ENCODE data around the gene NUBPL.

The NUBPL gene

DNA sequence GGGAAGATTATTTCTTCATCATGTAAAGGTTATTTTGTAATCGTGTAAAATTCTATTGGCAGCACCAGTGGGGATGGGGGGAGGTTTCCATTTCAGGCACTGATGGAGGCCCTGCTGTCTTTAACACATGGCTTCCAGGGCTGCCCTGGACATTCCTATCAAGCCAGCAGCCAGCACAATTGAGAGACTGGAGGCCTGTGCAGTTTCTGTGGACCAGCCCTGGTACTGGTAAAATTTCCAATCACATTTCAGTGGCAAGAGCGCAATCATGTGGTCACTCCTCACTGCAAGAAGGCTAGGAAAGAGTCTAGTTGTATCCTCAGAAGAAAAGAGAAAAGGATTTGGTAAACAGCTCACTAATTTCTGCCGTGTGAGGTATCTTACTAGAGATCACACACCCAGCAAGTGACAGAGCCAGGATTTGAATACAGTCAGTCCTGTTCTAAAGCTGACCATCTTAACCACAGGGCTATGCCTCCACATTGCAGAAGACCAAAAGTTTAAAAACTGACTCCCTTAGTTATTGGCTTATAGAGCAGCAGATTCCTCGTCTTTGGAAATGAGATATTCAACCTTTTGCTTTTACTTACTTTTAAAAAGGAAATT is 336.5 kb downstream of the NUBPL start:
- H3K9me3 ChIP-seq = no peaks in the 10 kb centered on the region
- H3K36me3 ChIP-seq (replicated peaks) = no peaks in the 10 kb centered on the region
- no peak overlapping the region for H3K4me3 ChIP-seq
- peak in 1 of 2 experiments; percentile 54 for DNase-seq (ENCODE audit: low spot score in 2 of 2)
- H3K4me1 ChIP-seq = peaks cover 34% of the 10 kb centered on the region
- in situ Hi-C loops (cut with MboI; ENCODE audit: low sequenced_read_pairs) = no loop called here
- no peaks in the 10 kb centered on the region for H3K27me3 ChIP-seq (ENCODE audit: low read depth)

DNA sequence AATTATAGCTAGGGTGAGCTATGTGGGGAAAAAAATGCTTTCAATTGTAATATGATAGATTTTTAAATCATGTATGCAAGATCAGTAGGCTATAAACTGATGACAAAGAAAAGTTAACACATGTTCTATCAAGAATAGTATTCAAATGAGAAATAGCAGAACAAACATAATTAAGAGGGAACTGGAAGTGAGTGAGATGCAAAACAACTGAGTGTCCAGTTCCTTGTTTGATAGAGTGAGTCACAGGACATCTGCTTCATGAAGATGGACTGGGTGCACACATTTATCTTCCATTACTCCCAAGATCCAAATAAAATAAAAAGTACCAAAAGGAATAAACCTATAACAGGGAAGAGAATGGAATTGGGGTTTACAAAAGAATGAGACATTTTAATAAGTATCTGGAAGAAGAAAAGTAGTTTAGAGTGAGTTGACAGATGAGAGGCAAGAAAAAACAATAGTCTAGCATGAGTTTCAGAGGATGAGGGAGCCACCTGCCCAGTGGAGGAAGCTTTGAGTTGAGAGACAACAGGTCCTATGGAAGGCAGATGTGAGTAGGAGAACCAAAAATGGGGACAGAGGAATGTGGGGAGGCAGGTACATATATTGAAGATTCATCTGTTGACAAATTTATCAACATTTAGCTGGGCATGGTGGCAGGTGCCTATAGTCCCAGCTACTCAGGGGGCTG is 337.8 kb downstream of the NUBPL start:
- Histone ChIP-seq H3K9me3 (no peaks in the 10 kb centered on the region), H3K4me3 (no peak overlapping the region), H3K27me3 (ENCODE audit: low read depth) (no peaks in the 10 kb centered on the region), H3K36me3 (replicated peaks) (no peaks in the 10 kb centered on the region), H3K4me1 (peaks cover 34% of the 10 kb centered on the region)
- no peak for DNase-seq (ENCODE audit: low spot score in 2 of 2)
- in situ Hi-C loops (cut with MboI; ENCODE audit: low sequenced_read_pairs) = no loop called here

DNA sequence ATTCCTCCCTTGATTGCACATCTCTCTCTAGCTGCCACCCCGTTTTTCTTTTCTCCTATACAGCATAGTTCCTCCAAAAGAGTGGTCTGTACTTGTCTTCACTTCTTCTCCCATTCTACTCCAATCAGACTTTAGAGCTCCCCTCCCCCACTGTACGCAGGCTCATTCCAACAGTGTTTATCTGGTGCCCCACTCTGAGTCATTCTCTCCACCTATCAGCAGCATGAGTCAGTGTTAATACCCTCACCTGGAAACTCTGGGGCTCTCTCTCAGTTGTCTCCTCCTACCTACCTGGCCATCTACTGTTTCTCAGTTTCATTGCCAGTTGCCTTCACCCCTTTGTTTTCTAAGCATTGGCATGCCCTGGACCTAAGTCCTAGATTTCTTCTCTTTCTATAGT is 340.8 kb downstream of the NUBPL start:
- no peak for DNase-seq (ENCODE audit: low spot score in 2 of 2)

DNA sequence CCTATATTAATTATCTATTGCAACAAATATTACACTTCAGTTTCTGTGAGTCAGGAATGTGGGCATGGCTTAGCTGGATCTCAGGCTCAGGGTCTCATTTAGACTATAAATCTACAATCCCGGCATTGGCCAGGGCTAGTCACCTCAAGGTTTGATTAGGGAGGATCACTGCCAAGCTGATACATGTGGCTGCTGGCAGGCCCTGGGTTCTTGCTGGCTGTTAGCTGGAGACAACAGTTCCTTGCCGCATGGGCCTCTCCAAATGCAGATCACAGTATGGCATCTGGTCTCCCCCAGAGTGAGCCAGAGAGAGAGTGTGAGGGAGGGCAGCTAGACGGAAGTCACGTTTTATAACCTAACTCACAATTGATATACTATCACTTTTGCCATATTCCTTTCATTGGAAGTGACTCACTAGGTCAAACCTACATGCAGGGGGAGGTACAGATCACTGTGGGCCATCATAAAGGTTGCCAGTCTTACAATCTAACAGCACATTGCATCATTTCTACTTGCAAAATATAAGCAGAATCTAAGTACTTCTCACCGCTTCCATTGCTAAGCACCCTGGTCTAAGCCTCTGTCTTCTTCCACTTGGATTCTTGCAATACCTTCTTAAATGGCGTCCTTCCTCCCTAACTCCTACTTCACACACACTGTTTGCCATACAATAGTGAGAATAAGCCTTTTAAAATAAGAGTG is 341.9 kb downstream of the NUBPL start:
- H3K4me3 ChIP-seq = no peak overlapping the region
- H3K9me3 ChIP-seq = no peaks in the 10 kb centered on the region
- in situ Hi-C loops (cut with MboI; ENCODE audit: low sequenced_read_pairs) = no loop called here
- H3K27me3 ChIP-seq (ENCODE audit: low read depth) = no peaks in the 10 kb centered on the region
- H3K36me3 ChIP-seq (replicated peaks) = no peaks in the 10 kb centered on the region
- DNase-seq (ENCODE audit: low spot score in 2 of 2) = no peak
- no peaks in the 10 kb centered on the region for H3K4me1 ChIP-seq

More for the DNA sequence above, 340.8 kb downstream of the NUBPL start:
- no peaks in the 10 kb centered on the region for H3K9me3 ChIP-seq
- peaks cover 7% of the 10 kb centered on the region for H3K4me1 ChIP-seq
- H3K36me3 ChIP-seq (replicated peaks) = no peaks in the 10 kb centered on the region
- in situ Hi-C loops (cut with MboI; ENCODE audit: low sequenced_read_pairs) = no loop called here
- no peaks in the 10 kb centered on the region for H3K27me3 ChIP-seq (ENCODE audit: low read depth)
- no peak overlapping the region for H3K4me3 ChIP-seq

DNA sequence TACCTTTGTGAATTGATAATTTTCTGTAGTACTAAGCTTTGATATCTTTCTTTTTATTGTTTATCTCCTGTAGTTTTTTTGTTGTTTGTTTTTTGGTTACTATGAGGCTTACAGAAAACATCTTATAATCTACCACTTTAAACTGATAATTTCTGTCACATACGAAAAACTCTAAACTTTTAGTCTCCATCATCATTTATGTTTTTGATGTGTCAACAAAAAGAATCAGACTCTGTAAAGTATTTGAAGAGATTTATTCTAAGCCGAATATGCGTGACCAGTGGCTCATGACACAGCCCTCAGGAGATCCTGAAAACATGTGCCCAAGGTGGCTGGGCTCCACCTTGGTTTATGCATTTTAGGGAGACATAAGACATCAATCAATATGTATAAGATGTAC is 348.8 kb downstream of the NUBPL start:
- DNase-seq (ENCODE audit: low spot score in 2 of 2) = no peak
- Histone ChIP-seq H3K9me3 (no peaks in the 10 kb centered on the region), H3K4me1 (no peaks in the 10 kb centered on the region), H3K4me3 (no peak overlapping the region), H3K27me3 (ENCODE audit: low read depth) (no peaks in the 10 kb centered on the region), H3K36me3 (replicated peaks) (no peaks in the 10 kb centered on the region)
- in situ Hi-C loops (cut with MboI; ENCODE audit: low sequenced_read_pairs) = no loop called here
